K562 (cell line): Measurements from ENCODE around the gene SERPIND1. TPM values are rescaled to one million over a fixed set of nuclear protein-coding genes. Genes with fewer than 3 reads are reported as not detected.

Experiments used
- TAF15 ChIP-seq: fragments of 200-400 bp; formaldehyde crosslinking; IDR thresholded peaks from 2 replicates; pipeline ENCODE4 v1.6.1; 2017; ENCODE audit warnings: mild to moderate bottlenecking, low read depth, low read length, moderate library complexity
- ZBTB8A ChIP-seq: fragments of 450-650 bp; IDR thresholded peaks from 2 replicates; pipeline ENCODE4 v1.6.1; 2018; ENCODE audit warnings: mild to moderate bottlenecking, moderate library complexity; ENCODE audit not compliant: partially characterized antibody
- polyA plus RNA-seq, 8 experiments: library from polyadenylated mRNA; depleted of rRNA in 4 of 8; stranded (reverse) in 5 of 8; unstranded in 3 of 8; fragments of >200 nt; fragmentation: Nextera tagmentation in 2 of 8; fragmentation: Illumina TruSeq in 1 of 8; extraction: Ambion mirVana in 2 of 8; extraction: Trizol in 1 of 8; gene quantifications; 2 replicates each; pipeline versions ENCODE4 v1.2.1 to v1.2.3, GENCODE V29; 2011 to 2014; ENCODE audit warnings: inconsistent platforms in 1 of 8, missing spikeins in 1 of 8
- total RNA-seq, 7 experiments: library from RNA; depleted of rRNA in 6 of 7; stranded (reverse); fragments of >200 nt in 6 of 7; fragmentation: Illumina TruSeq in 2 of 7; extraction: Trizol in 2 of 7; gene quantifications; 2 replicates each; pipeline versions ENCODE4 v1.2.1 to v1.2.3, GENCODE V29; 2011 to 2021; ENCODE audit warnings: low replicate concordance in 1 of 7
- TF ChIP-seq, protein P1 (sequence below): fragments of 450-650 bp; IDR thresholded peaks from 2 replicates; pipeline ENCODE4 v1.6.1; 2016; ENCODE audit warnings: low read depth
- TF ChIP-seq, protein P2 (sequence below): fragments of 250-450 bp; sonication (Bioruptor Pico); IDR thresholded peaks from 2 replicates; pipeline ENCODE4 v1.4.0; 2020; ENCODE audit warnings: mild to moderate bottlenecking, moderate library complexity
- TF ChIP-seq, protein P3 (sequence below): sonication (generic); formaldehyde crosslinking; IDR thresholded peaks from 2 replicates; pipeline ENCODE4 v1.8.0; 2023; ENCODE audit warnings: mild to moderate bottlenecking, missing genetic modification reagents

The SERPIND1 gene
- total and polyA plus RNA-seq, 9 of the 15 experiments (the other 6 are each of a cell fraction or from before 2014, with no cell fraction given) = 0.04 to 0.11 (median 0.09) TPM; not detected in 6

DNA sequence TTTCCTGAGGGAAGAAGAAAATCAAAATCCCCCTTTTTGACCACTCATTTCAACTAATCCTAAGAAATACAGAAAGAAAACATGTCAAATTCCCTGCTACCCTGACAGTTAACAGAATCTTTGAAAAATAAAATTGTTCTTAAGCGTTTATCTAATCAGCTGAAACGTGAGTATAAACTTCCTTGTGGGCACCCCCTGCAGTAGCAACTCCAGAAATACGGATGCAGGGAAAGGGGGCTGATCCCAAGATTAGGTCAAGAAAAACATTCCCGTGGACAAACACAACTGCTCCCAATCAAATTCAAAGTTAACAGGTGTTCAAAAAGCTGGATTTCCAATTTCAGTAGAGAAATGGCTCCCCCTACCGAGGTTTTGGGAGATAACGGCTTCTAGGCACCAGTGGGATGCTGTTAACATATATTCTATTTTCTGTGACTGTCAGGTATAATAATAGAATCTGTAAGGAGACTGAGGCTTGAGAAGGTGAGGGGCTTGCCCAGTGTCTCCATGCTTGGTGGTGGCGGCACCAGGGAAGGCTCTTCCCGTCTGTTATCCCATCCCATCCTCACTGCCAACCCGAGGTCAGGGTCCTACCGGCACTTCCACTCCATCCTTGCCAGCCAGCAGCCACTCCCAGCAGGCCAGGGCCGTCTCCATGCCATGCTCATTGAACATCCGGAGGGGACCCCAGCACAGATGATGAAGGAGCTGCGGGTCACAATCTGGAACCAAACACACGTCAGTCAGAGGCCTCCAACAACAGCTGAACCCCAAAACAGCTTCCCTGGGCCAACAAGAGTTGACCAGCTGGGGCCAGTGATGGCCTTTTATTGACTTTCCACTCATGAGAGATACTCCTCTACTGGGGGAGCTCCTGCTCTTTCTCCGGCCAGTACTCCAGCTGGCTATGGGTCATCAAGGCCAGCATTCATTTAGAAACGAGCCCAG lies 32.0 kb upstream of the SERPIND1 start (continued):
- TF ChIP-seq, protein P1, sequence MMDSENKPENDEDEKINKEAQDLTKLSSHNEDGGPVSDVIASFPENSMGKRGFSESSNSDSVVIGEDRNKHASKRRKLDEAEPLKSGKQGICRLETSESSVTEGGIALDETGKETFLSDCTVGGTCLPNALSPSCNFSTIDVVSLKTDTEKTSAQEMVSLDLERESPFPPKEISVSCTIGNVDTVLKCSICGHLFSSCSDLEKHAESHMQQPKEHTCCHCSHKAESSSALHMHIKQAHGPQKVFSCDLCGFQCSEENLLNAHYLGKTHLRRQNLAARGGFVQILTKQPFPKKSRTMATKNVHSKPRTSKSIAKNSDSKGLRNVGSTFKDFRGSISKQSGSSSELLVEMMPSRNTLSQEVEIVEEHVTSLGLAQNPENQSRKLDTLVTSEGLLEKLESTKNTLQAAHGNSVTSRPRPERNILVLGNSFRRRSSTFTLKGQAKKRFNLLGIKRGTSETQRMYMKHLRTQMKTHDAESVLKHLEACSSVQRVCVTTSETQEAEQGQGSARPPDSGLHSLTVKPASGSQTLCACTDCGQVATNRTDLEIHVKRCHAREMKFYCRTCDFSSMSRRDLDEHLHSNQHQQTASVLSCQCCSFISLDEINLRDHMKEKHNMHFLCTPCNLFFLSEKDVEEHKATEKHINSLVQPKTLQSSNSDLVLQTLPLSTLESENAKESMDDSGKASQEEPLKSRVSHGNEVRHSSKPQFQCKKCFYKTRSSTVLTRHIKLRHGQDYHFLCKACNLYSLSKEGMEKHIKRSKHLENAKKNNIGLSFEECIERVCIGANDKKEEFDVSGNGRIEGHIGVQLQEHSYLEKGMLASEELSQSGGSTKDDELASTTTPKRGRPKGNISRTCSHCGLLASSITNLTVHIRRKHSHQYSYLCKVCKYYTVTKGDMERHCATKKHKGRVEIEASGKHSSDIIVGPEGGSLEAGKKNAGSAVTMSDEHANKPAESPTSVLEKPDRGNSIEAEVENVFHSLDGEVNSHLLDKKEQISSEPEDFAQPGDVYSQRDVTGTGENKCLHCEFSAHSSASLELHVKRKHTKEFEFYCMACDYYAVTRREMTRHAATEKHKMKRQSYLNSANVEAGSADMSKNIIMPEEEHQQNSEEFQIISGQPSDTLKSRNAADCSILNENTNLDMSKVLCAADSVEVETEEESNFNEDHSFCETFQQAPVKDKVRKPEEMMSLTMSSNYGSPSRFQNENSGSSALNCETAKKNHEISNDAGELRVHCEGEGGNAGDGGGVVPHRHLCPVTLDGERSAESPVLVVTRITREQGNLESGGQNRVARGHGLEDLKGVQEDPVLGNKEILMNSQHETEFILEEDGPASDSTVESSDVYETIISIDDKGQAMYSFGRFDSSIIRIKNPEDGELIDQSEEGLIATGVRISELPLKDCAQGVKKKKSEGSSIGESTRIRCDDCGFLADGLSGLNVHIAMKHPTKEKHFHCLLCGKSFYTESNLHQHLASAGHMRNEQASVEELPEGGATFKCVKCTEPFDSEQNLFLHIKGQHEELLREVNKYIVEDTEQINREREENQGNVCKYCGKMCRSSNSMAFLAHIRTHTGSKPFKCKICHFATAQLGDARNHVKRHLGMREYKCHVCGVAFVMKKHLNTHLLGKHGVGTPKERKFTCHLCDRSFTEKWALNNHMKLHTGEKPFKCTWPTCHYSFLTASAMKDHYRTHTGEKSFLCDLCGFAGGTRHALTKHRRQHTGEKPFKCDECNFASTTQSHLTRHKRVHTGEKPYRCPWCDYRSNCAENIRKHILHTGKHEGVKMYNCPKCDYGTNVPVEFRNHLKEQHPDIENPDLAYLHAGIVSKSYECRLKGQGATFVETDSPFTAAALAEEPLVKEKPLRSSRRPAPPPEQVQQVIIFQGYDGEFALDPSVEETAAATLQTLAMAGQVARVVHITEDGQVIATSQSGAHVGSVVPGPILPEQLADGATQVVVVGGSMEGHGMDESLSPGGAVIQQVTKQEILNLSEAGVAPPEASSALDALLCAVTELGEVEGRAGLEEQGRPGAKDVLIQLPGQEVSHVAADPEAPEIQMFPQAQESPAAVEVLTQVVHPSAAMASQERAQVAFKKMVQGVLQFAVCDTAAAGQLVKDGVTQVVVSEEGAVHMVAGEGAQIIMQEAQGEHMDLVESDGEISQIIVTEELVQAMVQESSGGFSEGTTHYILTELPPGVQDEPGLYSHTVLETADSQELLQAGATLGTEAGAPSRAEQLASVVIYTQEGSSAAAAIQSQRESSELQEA = no peak
- TF ChIP-seq, protein P2, sequence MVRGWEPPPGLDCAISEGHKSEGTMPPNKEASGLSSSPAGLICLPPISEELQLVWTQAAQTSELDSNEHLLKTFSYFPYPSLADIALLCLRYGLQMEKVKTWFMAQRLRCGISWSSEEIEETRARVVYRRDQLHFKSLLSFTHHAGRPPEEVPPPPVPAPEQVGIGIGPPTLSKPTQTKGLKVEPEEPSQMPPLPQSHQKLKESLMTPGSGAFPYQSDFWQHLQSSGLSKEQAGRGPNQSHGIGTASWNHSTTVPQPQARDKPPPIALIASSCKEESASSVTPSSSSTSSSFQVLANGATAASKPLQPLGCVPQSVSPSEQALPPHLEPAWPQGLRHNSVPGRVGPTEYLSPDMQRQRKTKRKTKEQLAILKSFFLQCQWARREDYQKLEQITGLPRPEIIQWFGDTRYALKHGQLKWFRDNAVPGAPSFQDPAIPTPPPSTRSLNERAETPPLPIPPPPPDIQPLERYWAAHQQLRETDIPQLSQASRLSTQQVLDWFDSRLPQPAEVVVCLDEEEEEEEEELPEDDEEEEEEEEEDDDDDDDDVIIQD (CRISPR knock-in tag) = no peak
- TF ChIP-seq, protein P3, sequence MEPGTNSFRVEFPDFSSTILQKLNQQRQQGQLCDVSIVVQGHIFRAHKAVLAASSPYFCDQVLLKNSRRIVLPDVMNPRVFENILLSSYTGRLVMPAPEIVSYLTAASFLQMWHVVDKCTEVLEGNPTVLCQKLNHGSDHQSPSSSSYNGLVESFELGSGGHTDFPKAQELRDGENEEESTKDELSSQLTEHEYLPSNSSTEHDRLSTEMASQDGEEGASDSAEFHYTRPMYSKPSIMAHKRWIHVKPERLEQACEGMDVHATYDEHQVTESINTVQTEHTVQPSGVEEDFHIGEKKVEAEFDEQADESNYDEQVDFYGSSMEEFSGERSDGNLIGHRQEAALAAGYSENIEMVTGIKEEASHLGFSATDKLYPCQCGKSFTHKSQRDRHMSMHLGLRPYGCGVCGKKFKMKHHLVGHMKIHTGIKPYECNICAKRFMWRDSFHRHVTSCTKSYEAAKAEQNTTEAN = no peak
- no peak for TF ChIP-seq ZBTB8A
- no peak for TF ChIP-seq TAF15
